NOMO-1 treated with DMSO at 0.1 percent for 48 hours (cell line): ENCODE data around the gene BAZ1B.
"Not testable (repeated sequence)": the region's sequence is repeated elsewhere in the genome, so short reads cannot be mapped to it uniquely, and the experiment has no call there.

ENCODE experiments used
- DNase-seq: peaks from one replicate; lab custom pipeline; 2025; ENCODE audit not compliant: unreplicated experiment; lab: John Stamatoyannopoulos, UW

BAZ1B gene

GRCh38 chr7:73544678-73545077 is 22.6 kb upstream of the BAZ1B start:
- DNase-seq: no peak

- no peak for DNase-seq
These were observed 19.6 kb upstream of the BAZ1B start for GRCh38 chr7:73541722-73542121.

- DNase-seq: no peak
These were observed 17.6 kb upstream of the BAZ1B start for GRCh38 chr7:73539709-73540108.

- not testable (repeated sequence) for DNase-seq
These were observed 16.4 kb upstream of the BAZ1B start for GRCh38 chr7:73538510-73538909.

- DNase-seq: no peak
These were observed 15.0 kb upstream of the BAZ1B start for GRCh38 chr7:73537051-73537450.

GRCh38 chr7:73536479-73536878 is 14.4 kb upstream of the BAZ1B start:
- no peak for DNase-seq

- DNase-seq: not testable (repeated sequence)
These were observed 13.8 kb upstream of the BAZ1B start for GRCh38 chr7:73535918-73536317.

- DNase-seq: no peak
These were observed 11.6 kb upstream of the BAZ1B start for GRCh38 chr7:73533742-73534141.

GRCh38 chr7:73532224-73532623 is 10.1 kb upstream of the BAZ1B start:
- no peak for DNase-seq

GRCh38 chr7:73530800-73531199 is 8.7 kb upstream of the BAZ1B start:
- no peak for DNase-seq

GRCh38 chr7:73526896-73527821 is 5.1 kb upstream of the BAZ1B start:
- DNase-seq: peak; percentile 80

- DNase-seq: not testable (repeated sequence)
These were observed 4.0 kb upstream of the BAZ1B start for GRCh38 chr7:73526158-73526494.

- no peak for DNase-seq
These were observed 423 bp downstream of the BAZ1B start for GRCh38 chr7:73521636-73522104.

GRCh38 chr7:73520673-73521635 is 1.1 kb downstream of the BAZ1B start:
- peak; percentile 73 for DNase-seq

- DNase-seq: peak; percentile 71
These were observed 2.0 kb downstream of the BAZ1B start for GRCh38 chr7:73519867-73520672.

- DNase-seq: no peak
These were observed 3.6 kb downstream of the BAZ1B start for GRCh38 chr7:73518470-73518869.

- DNase-seq: no peak
These were observed 4.7 kb downstream of the BAZ1B start for GRCh38 chr7:73517241-73517995.

GRCh38 chr7:73515178-73515577 is 6.9 kb downstream of the BAZ1B start:
- no peak for DNase-seq

GRCh38 chr7:73512018-73512780 is 9.9 kb downstream of the BAZ1B start:
- no peak for DNase-seq
